HepG2 (cell line): ENCODE measurements around the gene SP110. TPM values are rescaled to one million over a fixed set of nuclear protein-coding genes. Genes with fewer than 3 reads are reported as not detected.

Experiments
- ATAC-seq: fragments of 200-7000 bp; cut with Tn5 transposase; 3 replicates; pipeline ENCODE4 v1.9.1; 2020; ENCODE audit warnings: mild to moderate bottlenecking, moderate library complexity
- BruUV-seq: library from RNA; stranded (reverse); fragments of 400-500 nt; replicated peaks from 2 replicates; lab custom pipeline; 2021; lab: Mats Ljungman, UMichigan
- CTCF ChIA-PET: fragments of 300-600 bp; formaldehyde crosslinking; extraction: SDS; loops from one replicate; lab custom pipeline; 2021; ENCODE audit warnings: low total read pairs, inconsistent platforms, low intra/inter-chr PET ratio; lab: Yijun Ruan, JAX
- POLR2A ChIA-PET: fragments of 350-600 bp; sonication (Branson Sonifier 250); formaldehyde crosslinking; loops from one replicate; lab custom pipeline; 2020; ENCODE audit warnings: antibody characterized with exemption, inconsistent platforms; lab: Yijun Ruan, JAX
- DNase-seq: peaks from one replicate; pipeline ENCODE4 v3.0.0-alpha.2; 2015; ENCODE audit warnings: low spot score
- FAIRE-seq: peaks from 3 replicates; lab custom pipeline; 2011; peaks lifted over from hg19 to GRCh38; lab: Jason Lieb, UNC
- H2AFZ ChIP-seq: one replicate; pipeline ENCODE4 v1.6.1; 2011; ENCODE audit warnings: low read length, inconsistent platforms
- H3K27ac ChIP-seq: fragments of 300-600 bp; 3 replicates; pipeline ENCODE4 v1.8.0; 2011; ENCODE audit warnings: mixed run types, mild to moderate bottlenecking, mixed read lengths, low read length, inconsistent platforms; ENCODE audit not compliant: insufficient read depth; ENCODE audit errors: extremely low read length
- H3K27me3 ChIP-seq, 2 experiments: fragments of 200-600 bp in 1 of 2; 2 replicates in 1 of 2; 3 replicates in 1 of 2; pipeline versions ENCODE4 v1.6.0 to v1.8.0; 2011; ENCODE audit warnings: low read length in 2 of 2, mild to moderate bottlenecking in 2 of 2, moderate library complexity in 2 of 2, inconsistent platforms in 1 of 2; ENCODE audit not compliant: insufficient read depth in 2 of 2, control insufficient read depth in 1 of 2
- H3K36me3 ChIP-seq, 2 experiments: fragments of 200-600 bp in 1 of 2; replicated peaks in 1 of 2; 2 replicates in 1 of 2; 3 replicates in 1 of 2; pipeline versions ENCODE4 v1.5.1 to v1.8.0; 2011; ENCODE audit warnings: low read length in 2 of 2, inconsistent platforms in 1 of 2; ENCODE audit not compliant: insufficient read depth in 2 of 2, control insufficient read depth in 1 of 2
- H3K4me1 ChIP-seq: 2 replicates; pipeline ENCODE4 v1.5.1; 2012; ENCODE audit warnings: low read length, inconsistent platforms; ENCODE audit not compliant: insufficient read depth
- H3K4me2 ChIP-seq: 2 replicates; pipeline ENCODE4 v1.6.0; 2011; ENCODE audit warnings: low read depth, low read length, inconsistent platforms
- H3K4me3 ChIP-seq, 3 experiments: fragments of 200-600 bp in 1 of 3; sonication (generic), shearing (Covaris generic) in 1 of 3; replicated peaks in 1 of 3; 2 replicates each; pipeline ENCODE4 v1.5.1; 2011 to 2016; ENCODE audit warnings: low read length in 3 of 3, inconsistent platforms in 2 of 3, low read depth in 2 of 3, mild to moderate bottlenecking in 2 of 3, control low read depth in 1 of 3, mixed read lengths in 1 of 3; ENCODE audit not compliant: insufficient read depth in 1 of 3
- H3K79me2 ChIP-seq: one replicate; pipeline ENCODE4 v1.6.1; 2011; ENCODE audit warnings: low read length, inconsistent platforms; ENCODE audit not compliant: insufficient read depth
- H3K9ac ChIP-seq: 2 replicates; pipeline ENCODE4 v1.6.0; 2011; ENCODE audit warnings: mild to moderate bottlenecking, low read depth, low read length, inconsistent platforms; ENCODE audit not compliant: insufficient read depth
- H3K9me3 ChIP-seq: 2 replicates; pipeline ENCODE4 v1.5.1; 2012; ENCODE audit warnings: mild to moderate bottlenecking, low read length
- H4K20me1 ChIP-seq: 2 replicates; pipeline ENCODE4 v1.6.0; 2011; ENCODE audit warnings: inconsistent platforms, mild to moderate bottlenecking, low read length, moderate library complexity; ENCODE audit not compliant: insufficient read depth
- CHD4 ChIP-seq: fragments of 200-600 bp; sonication (generic); IDR thresholded peaks from 2 replicates; pipeline ENCODE4 v1.7.0; 2017; ENCODE audit warnings: mild to moderate bottlenecking, low read length, borderline replicate concordance
- HMGA1 ChIP-seq: sonication (generic); formaldehyde crosslinking; conservative IDR thresholded peaks from 2 replicates; pipeline ENCODE4 v1.4.0; 2020; ENCODE audit warnings: missing genetic modification reagents
- MLLT10 ChIP-seq: sonication (generic); formaldehyde crosslinking; IDR thresholded peaks from 2 replicates; pipeline ENCODE4 v1.4.0; 2020; ENCODE audit warnings: missing genetic modification reagents
- MXD4 ChIP-seq: IDR thresholded peaks from 2 replicates; pipeline ENCODE4 v1.6.1; 2016; ENCODE audit warnings: mild to moderate bottlenecking, missing biosample characterization, missing genetic modification reagents
- NR3C1 ChIP-seq: sonication (generic); formaldehyde crosslinking; IDR thresholded peaks from 2 replicates; pipeline ENCODE4 v1.4.0; 2020; ENCODE audit warnings: missing genetic modification reagents
- SETDB1 ChIP-seq: sonication (generic); formaldehyde crosslinking; IDR thresholded peaks from 2 replicates; pipeline ENCODE4 v1.5.1; 2020; ENCODE audit warnings: missing genetic modification reagents, mild to moderate bottlenecking, borderline replicate concordance
- ZNF263 ChIP-seq: sonication (generic); formaldehyde crosslinking; IDR thresholded peaks from 2 replicates; pipeline ENCODE4 v1.4.0; 2020; ENCODE audit warnings: missing genetic modification reagents
- ZNF292 ChIP-seq: sonication (generic); formaldehyde crosslinking; IDR thresholded peaks from 2 replicates; pipeline ENCODE4 v1.8.1; 2022; ENCODE audit warnings: mild to moderate bottlenecking, low read depth, missing genetic modification reagents, borderline replicate concordance
- ZNF572 ChIP-seq: sonication (generic); formaldehyde crosslinking; IDR thresholded peaks from 2 replicates; pipeline ENCODE4 v1.5.1; 2020; ENCODE audit warnings: mild to moderate bottlenecking, missing genetic modification reagents
- ZNF782 ChIP-seq: sonication (generic); formaldehyde crosslinking; IDR thresholded peaks from 2 replicates; pipeline ENCODE4 v1.4.0; 2020; ENCODE audit warnings: missing genetic modification reagents, mild to moderate bottlenecking, borderline replicate concordance
- WGBS: methylation state at CpG from one replicate; pipeline ENCODE4 v1.1.6; 2017; ENCODE audit warnings: low lambda C conversion rate; 5-methylcytosine and 5-hydroxymethylcytosine counted together
- in situ Hi-C: cut with HindIII; loops from 2 replicates; pipeline ENCODE4 v1.10.0; 2017; ENCODE audit warnings: low pct_unique_long_range_greater_than_20kb; ENCODE audit not compliant: extremely low pct_ligation_motif_present
- intact Hi-C: fragments of 100-400 bp; cut with micrococcal nuclease; formaldehyde crosslinking; loops from one replicate; pipeline ENCODE4 v1.10.0; 2022; ENCODE audit not compliant: unreplicated experiment
- polyA plus RNA-seq, 8 experiments: library from polyadenylated mRNA; depleted of rRNA in 3 of 8; stranded (reverse) in 7 of 8; unstranded in 1 of 8; fragments of >200 nt; fragmentation: Illumina TruSeq in 4 of 8; extraction: Trizol in 4 of 8; gene quantifications; 2 replicates each; pipeline versions ENCODE4 v1.2.1 to v1.2.3, GENCODE V29; 2011 to 2016; ENCODE audit warnings: low read depth in 4 of 8, missing spikeins in 1 of 8, mixed read lengths in 1 of 8; ENCODE audit not compliant: insufficient read depth in 1 of 8
- total RNA-seq, 5 experiments: library from RNA; depleted of rRNA; stranded (reverse); fragments of >200 nt; fragmentation: Illumina TruSeq; extraction: Trizol; gene quantifications; 2 replicates each; pipeline ENCODE4 v1.2.3, GENCODE V29; 2016; ENCODE audit warnings: low read depth in 1 of 5
- TF ChIP-seq, protein P1 (sequence below): sonication (generic); formaldehyde crosslinking; IDR thresholded peaks from 2 replicates; pipeline ENCODE4 v1.5.0; 2020; ENCODE audit warnings: missing genetic modification reagents
- TF ChIP-seq, protein P2 (sequence below): sonication (generic); formaldehyde crosslinking; IDR thresholded peaks from 2 replicates; pipeline ENCODE4 v1.5.1; 2020; ENCODE audit warnings: mild to moderate bottlenecking, missing genetic modification reagents, moderate library complexity
- TF ChIP-seq, protein P3 (sequence below), 2 experiments: sonication (generic) in 1 of 2; formaldehyde crosslinking in 1 of 2; IDR thresholded peaks; 2 replicates each; pipeline versions ENCODE4 v1.4.0 to v1.6.1; 2018 to 2020; ENCODE audit warnings: missing genetic modification reagents in 2 of 2, borderline replicate concordance in 1 of 2, low read depth in 1 of 2, mild to moderate bottlenecking in 1 of 2, missing biosample characterization in 1 of 2

The SP110 gene
- total and polyA plus RNA-seq, 2 of the 13 experiments (the other 11 are each of a cell fraction or from before 2014, with no cell fraction given), result 7.9 to 10.4 TPM

DNA sequence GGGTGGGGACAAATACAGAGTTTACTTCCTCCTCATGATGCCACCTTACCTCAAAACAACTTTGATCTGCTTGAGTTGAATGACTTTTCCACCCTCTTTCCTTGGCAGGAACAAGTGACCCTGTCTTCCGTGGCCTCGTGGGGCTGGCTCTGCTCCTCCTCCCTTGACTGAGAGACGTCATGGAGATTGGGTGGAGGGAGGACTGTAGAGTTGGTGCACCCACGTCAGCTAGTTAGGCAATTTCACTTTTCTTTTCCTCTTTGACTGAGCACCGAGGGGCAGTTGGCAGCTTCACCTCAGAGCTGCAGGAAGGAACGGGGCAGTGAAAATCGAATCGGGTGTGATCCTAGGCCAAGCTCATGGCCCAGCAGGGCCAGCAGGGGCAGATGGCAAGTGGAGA is 5.7 kb upstream of the SP110 start, which contains the start of gene SP140:
Gene SP140 (plus strand): TSS at position 251 of the 400 bp plus-strand sequence. CDS start 109 bp downstream, at position 360.
- ChIA-PET CTCF (no interaction called here), POLR2A (no interaction called here)
- 8% methylated on average over 8 of the region's 8 CpGs for WGBS
- Histone ChIP-seq H2AFZ (no peak within 1 kb of the TSS), H4K20me1 (no peaks in the 10 kb centered on the region), H3K4me1 (0 out of 2 replicates have a peak, but pooled peaks cover 12% of the 10 kb centered on the region), H3K27me3 (peaks cover 0 to 8% of the 10 kb centered on the region in 2 experiments; a peak in 4 of 5 replicates), H3K79me2 (no peaks in the 10 kb centered on the region), H3K9ac (no peak within 1 kb of the TSS), H3K36me3 (no peaks in the 10 kb centered on the region), H3K27ac (no peak within 1 kb of the TSS), H3K9me3 (peaks cover under 1% of the 10 kb centered on the region; the same call in 1 of the 2 replicates), H3K4me2 (peak within 1 kb of the TSS; percentile 59), H3K4me3 (peak within 1 kb of the TSS in 1 of 3 experiments; percentile 36; a peak in 1 of 6 replicates)
- no peak for DNase-seq
- intact Hi-C loops, result loop anchor here (10.0 kb wide), 1 partner anchor 189 kb away; the partner anchor contains the start of gene SP100
- in situ Hi-C loops, result no loop called here
- no TSS peak for BruUV-seq
- ATAC-seq, result peak; percentile 59
- FAIRE-seq, result no peak
- TF ChIP-seq NR3C1 (CRISPR knock-in tag) (no peak), MLLT10 (CRISPR knock-in tag) (no peak), ZNF292 (CRISPR knock-in tag) (no peak), CHD4 (no peak), ZNF782 (CRISPR knock-in tag) (no peak), ZNF572 (CRISPR knock-in tag) (peak; percentile 83; the same call in 1 of the 2 replicates), MXD4 (no peak), HMGA1 (CRISPR knock-in tag) (no peak), SETDB1 (CRISPR knock-in tag) (no peak), ZNF263 (CRISPR knock-in tag) (peak; percentile 61; the same call in 1 of the 2 replicates)
- TF ChIP-seq, protein P1, sequence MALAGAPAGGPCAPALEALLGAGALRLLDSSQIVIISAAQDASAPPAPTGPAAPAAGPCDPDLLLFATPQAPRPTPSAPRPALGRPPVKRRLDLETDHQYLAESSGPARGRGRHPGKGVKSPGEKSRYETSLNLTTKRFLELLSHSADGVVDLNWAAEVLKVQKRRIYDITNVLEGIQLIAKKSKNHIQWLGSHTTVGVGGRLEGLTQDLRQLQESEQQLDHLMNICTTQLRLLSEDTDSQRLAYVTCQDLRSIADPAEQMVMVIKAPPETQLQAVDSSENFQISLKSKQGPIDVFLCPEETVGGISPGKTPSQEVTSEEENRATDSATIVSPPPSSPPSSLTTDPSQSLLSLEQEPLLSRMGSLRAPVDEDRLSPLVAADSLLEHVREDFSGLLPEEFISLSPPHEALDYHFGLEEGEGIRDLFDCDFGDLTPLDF (CRISPR knock-in tag), result no peak
- TF ChIP-seq, protein P2, sequence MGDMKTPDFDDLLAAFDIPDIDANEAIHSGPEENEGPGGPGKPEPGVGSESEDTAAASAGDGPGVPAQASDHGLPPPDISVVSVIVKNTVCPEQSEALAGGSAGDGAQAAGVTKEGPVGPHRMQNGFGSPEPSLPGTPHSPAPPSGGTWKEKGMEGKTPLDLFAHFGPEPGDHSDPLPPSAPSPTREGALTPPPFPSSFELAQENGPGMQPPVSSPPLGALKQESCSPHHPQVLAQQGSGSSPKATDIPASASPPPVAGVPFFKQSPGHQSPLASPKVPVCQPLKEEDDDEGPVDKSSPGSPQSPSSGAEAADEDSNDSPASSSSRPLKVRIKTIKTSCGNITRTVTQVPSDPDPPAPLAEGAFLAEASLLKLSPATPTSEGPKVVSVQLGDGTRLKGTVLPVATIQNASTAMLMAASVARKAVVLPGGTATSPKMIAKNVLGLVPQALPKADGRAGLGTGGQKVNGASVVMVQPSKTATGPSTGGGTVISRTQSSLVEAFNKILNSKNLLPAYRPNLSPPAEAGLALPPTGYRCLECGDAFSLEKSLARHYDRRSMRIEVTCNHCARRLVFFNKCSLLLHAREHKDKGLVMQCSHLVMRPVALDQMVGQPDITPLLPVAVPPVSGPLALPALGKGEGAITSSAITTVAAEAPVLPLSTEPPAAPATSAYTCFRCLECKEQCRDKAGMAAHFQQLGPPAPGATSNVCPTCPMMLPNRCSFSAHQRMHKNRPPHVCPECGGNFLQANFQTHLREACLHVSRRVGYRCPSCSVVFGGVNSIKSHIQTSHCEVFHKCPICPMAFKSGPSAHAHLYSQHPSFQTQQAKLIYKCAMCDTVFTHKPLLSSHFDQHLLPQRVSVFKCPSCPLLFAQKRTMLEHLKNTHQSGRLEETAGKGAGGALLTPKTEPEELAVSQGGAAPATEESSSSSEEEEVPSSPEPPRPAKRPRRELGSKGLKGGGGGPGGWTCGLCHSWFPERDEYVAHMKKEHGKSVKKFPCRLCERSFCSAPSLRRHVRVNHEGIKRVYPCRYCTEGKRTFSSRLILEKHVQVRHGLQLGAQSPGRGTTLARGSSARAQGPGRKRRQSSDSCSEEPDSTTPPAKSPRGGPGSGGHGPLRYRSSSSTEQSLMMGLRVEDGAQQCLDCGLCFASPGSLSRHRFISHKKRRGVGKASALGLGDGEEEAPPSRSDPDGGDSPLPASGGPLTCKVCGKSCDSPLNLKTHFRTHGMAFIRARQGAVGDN (CRISPR knock-in tag), result 0 out of 2 replicates have a peak, but pooled peaks have one; percentile 11
- TF ChIP-seq, protein P3, sequence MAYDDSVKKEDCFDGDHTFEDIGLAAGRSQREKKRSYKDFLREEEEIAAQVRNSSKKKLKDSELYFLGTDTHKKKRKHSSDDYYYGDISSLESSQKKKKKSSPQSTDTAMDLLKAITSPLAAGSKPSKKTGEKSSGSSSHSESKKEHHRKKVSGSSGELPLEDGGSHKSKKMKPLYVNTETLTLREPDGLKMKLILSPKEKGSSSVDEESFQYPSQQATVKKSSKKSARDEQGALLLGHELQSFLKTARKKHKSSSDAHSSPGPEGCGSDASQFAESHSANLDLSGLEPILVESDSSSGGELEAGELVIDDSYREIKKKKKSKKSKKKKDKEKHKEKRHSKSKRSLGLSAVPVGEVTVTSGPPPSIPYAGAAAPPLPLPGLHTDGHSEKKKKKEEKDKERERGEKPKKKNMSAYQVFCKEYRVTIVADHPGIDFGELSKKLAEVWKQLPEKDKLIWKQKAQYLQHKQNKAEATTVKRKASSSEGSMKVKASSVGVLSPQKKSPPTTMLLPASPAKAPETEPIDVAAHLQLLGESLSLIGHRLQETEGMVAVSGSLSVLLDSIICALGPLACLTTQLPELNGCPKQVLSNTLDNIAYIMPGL (CRISPR knock-in tag; IDR thresholded peaks at IDR 0.05; ENCODE audit: borderline replicate concordance in 1 of 2, low read depth in 1 of 2), result 0 out of 4 replicates have a peak, but pooled peaks of 1 of the 2 experiments have one; percentile 5
